Measurements from ENCODE around the gene NREP. TPM values are rescaled to one million over a fixed set of nuclear protein-coding genes. Genes with fewer than 3 reads are reported as not detected.

NREP gene
- total RNA-seq, 1 donor from 2014 or later = 756 TPM

DNA sequence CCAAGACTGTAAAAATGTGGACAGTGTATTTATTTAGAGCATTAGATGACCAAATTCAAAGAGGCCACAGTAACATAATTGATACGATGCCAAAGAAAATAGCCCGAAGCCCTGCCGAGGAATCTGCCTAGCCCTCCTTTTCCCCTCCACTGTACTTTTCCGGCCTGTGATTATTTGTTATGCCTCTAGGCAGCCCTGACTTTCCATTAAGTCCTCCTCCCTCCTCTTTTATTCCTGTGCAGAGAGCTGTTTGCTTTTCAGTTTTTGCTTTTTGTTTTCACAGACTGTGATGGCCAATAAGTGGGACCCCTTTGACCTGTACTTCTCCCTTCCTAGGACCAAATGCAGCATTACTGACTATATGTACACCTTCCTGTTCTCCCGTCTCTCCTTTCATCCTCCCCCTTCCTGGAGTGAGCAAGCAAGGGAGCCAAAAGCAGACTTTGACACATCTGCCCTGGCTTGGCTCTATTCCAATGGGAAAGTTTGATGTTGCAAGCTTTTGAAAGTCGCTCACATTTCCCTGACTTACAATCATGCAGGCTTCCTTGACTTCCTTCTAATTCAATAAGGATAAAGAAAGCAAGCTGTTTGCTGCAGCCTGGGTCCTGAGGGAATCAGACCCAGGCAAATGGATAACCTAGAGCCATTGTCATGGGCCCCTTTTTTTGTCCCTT is 76.1 kb downstream of the NREP start:
- Mint-ChIP-seq H3K27ac (peak overlapping the region; percentile 94), H3K4me3 (peak overlapping the region; percentile 20), H3K27me3 (ENCODE audit: low read depth) (no peaks in the 10 kb centered on the region), H3K36me3 (peaks cover 3% of the 10 kb centered on the region), H3K4me1 (peaks cover 70% of the 10 kb centered on the region), H3K9me3 (no peaks in the 10 kb centered on the region)
- TF ChIP-seq CTCF (IDR thresholded peaks at IDR 0.05; ENCODE audit: unreplicated experiment) = no peak
- DNase-seq (ENCODE audit: low spot score in 2 of 2, unreplicated experiment in 2 of 2) = peak; percentile 38 to 76

GRCh38 chr5:111679611-111680010 is 77.4 kb downstream of the NREP start:
- no peak for TF ChIP-seq CTCF (IDR thresholded peaks at IDR 0.05; ENCODE audit: unreplicated experiment)
- Mint-ChIP-seq H3K36me3 (no peaks in the 10 kb centered on the region), H3K27ac (peak overlapping the region; percentile 93), H3K4me1 (peaks cover 80% of the 10 kb centered on the region), H3K9me3 (no peaks in the 10 kb centered on the region), H3K27me3 (ENCODE audit: low read depth) (no peaks in the 10 kb centered on the region), H3K4me3 (no peak overlapping the region)
- DNase-seq (ENCODE audit: low spot score in 2 of 2, unreplicated experiment in 2 of 2) = no peak

Other genes starting within 250 kb of the NREP start
- 65.8 to 68.4 TPM (median 67.4 TPM) in 3 replicates for gene STARD4, start 244.7 kb downstream of the NREP start, total RNA-seq